ENCODE measurements around the gene HELZ.

- TF ChIP-seq SUZ12 (IDR thresholded peaks at IDR 0.05; ENCODE audit: extremely low read depth, insufficient read depth, insufficient read length): no peak
- no peak for TF ChIP-seq ZNF274 (IDR thresholded peaks at IDR 0.05; ENCODE audit: low read depth, low read length)
- TF ChIP-seq YY1 (IDR thresholded peaks at IDR 0.05; ENCODE audit: insufficient read depth, insufficient read length): no peak
Observed at GRCh38 chr17:67227488-67227887, 17.5 kb downstream of the HELZ start.

Data from NT2/D1 (cell line).